ENCODE data around the gene ELK4. TPM values are rescaled to one million over a fixed set of nuclear protein-coding genes. Genes with fewer than 3 reads are reported as not detected.

The ELK4 gene
- total and polyA plus RNA-seq, 2 of the 8 experiments (the other 6 are each of a cell fraction or from before 2014, with no cell fraction given), result 2.9 to 26.3 TPM

GRCh38 chr1:205590457-205590768, 41.4 kb downstream of the ELK4 start:
- H4K91ac ChIP-seq (replicated peaks; ENCODE audit: insufficient read length, low read length), result no peak overlapping the region
- FAIRE-seq (no peak), DNase-seq (ENCODE audit: low read depth in 1 of 2, low spot score in 2 of 2) (no peak)
- no peaks in the 10 kb centered on the region for H3K79me2 ChIP-seq (ENCODE audit: control insufficient read depth in 1 of 2, insufficient read depth in 2 of 2, low read length in 2 of 2)
- no peak overlapping the region for H3K23ac ChIP-seq (ENCODE audit: insufficient read length)
- H3K4ac ChIP-seq (replicated peaks; ENCODE audit: insufficient read length, low read depth, low read length), result no peak overlapping the region
- H3K27ac ChIP-seq (ENCODE audit: low read depth, low read length), result no peak overlapping the region
- no peak overlapping the region for H2BK5ac ChIP-seq (ENCODE audit: low read depth, low read length)
- H2AFZ ChIP-seq (ENCODE audit: low read length), result no peak overlapping the region
- no peak overlapping the region for H3K4me3 ChIP-seq (ENCODE audit: extremely low read depth in 1 of 4, insufficient read depth in 2 of 4, low read depth in 3 of 4, low read length in 4 of 4)
- no peaks in the 10 kb centered on the region for H3K79me1 ChIP-seq (ENCODE audit: low read depth, low read length)
- H3K9ac ChIP-seq (replicated peaks in 1 of 4; ENCODE audit: extremely low read depth in 1 of 4, low read depth in 3 of 4, low read length in 3 of 4), result no peak overlapping the region
- H3K14ac ChIP-seq (ENCODE audit: insufficient read length), result no peak overlapping the region
- H3K27me3 ChIP-seq (replicated peaks in 1 of 4; ENCODE audit: control insufficient read depth in 3 of 4, extremely low read depth in 1 of 4, insufficient read depth in 3 of 4, low read length in 3 of 4), result 0 out of 7 replicates have a peak, but pooled peaks cover 0 to 2% (median 0%) of the 10 kb centered on the region in 4 experiments
- no peak overlapping the region for H3K56ac ChIP-seq (replicated peaks; ENCODE audit: insufficient read length, low read depth, low read length)
- no peak for TF ChIP-seq POU5F1 (IDR thresholded peaks at IDR 0.05; ENCODE audit: low read depth, low read length)
- TF ChIP-seq ZNF274 (IDR thresholded peaks at IDR 0.05; ENCODE audit: borderline replicate concordance, extremely low read depth, low read length), result no peak
- no peak for TF ChIP-seq RFX5 (IDR thresholded peaks at IDR 0.05; ENCODE audit: borderline replicate concordance, low read depth, low read length)
- no peak for TF ChIP-seq SIN3A (conservative IDR thresholded peaks at IDR 0.05 in 1 of 2, IDR thresholded peaks at IDR 0.05 in 1 of 2; ENCODE audit: low read depth in 1 of 2, low read length in 2 of 2)
- TF ChIP-seq CTCF (IDR thresholded peaks at IDR 0.05; ENCODE audit: control extremely low read depth in 1 of 3, insufficient read depth in 1 of 3, low read depth in 1 of 3, low read length in 3 of 3), result no peak
- H3K4me1 ChIP-seq (replicated peaks in 1 of 4; ENCODE audit: control insufficient read depth in 3 of 4, insufficient read depth in 4 of 4, low read length in 3 of 4), result peaks cover 0 to 7% (median 4%) of the 10 kb centered on the region in 4 experiments; a peak in 5 of 7 replicates
- H3K4me2 ChIP-seq (ENCODE audit: insufficient read depth in 1 of 2, low read depth in 2 of 2, low read length in 2 of 2), result no peak overlapping the region
- no peak overlapping the region for H2BK12ac ChIP-seq (ENCODE audit: low read depth, low read length)
- no peak overlapping the region for H4K5ac ChIP-seq (ENCODE audit: insufficient read length, low read depth, low read length)
- no peak overlapping the region for H2BK15ac ChIP-seq (ENCODE audit: low read length)
- H3K9me3 ChIP-seq (ENCODE audit: insufficient read depth in 2 of 2, low read depth in 1 of 2, low read length in 1 of 2), result no peaks in the 10 kb centered on the region
- H3K23me2 ChIP-seq (ENCODE audit: low read depth, low read length), result peaks cover 1% of the 10 kb centered on the region; the same call in 1 of the 2 replicates
- no peak overlapping the region for H2AK5ac ChIP-seq (ENCODE audit: low read depth, low read length)
- H4K8ac ChIP-seq (ENCODE audit: extremely low read depth, insufficient read depth, low read length), result no peak overlapping the region; the same call in 1 of the 2 replicates
- H2BK120ac ChIP-seq (replicated peaks; ENCODE audit: low read depth, low read length), result no peak overlapping the region
- H3K18ac ChIP-seq (ENCODE audit: extremely low read depth, low read length), result no peak overlapping the region
- H2BK20ac ChIP-seq (ENCODE audit: low read length), result no peak overlapping the region
- ChIA-PET POLR2A (ENCODE audit: partially characterized antibody) (interaction anchor here (1.1 to 1.3 kb wide), 2 partner anchors 42 to 121 kb away, joined by 4 read pairs; partner anchors contain the start of gene ELK4), CTCF (ENCODE audit: partially characterized antibody) (interaction anchor here (0.6 to 15.6 kb wide), 17 partner anchors 8 to 196 kb away, joined by 3 to 322 read pairs (median 19); partner anchors contain the start of gene ELK4)
- WGBS, 2 experiments (ENCODE audit: extremely low coverage in 1 of 2, insufficient coverage in 1 of 2, insufficient read length in 1 of 2, insufficient replicate concordance in 2 of 2, low coverage in 1 of 2, low lambda C conversion rate in 2 of 2, missing lambda C conversion rate in 1 of 2), result 84% methylated on average over 5 of the region's 5 CpGs; no CpG with 5 or more reads in 1 of the 2 experiments
- no peaks in the 10 kb centered on the region for H3K36me3 ChIP-seq (ENCODE audit: control insufficient read depth in 2 of 4, insufficient read depth in 4 of 4, low read length in 3 of 4)
- no peaks in the 10 kb centered on the region for H4K20me1 ChIP-seq (replicated peaks in 1 of 2; ENCODE audit: control insufficient read depth in 1 of 2, insufficient read depth in 2 of 2, low read length in 2 of 2)
